ENCODE results near the gene ZNF470.

DNA sequence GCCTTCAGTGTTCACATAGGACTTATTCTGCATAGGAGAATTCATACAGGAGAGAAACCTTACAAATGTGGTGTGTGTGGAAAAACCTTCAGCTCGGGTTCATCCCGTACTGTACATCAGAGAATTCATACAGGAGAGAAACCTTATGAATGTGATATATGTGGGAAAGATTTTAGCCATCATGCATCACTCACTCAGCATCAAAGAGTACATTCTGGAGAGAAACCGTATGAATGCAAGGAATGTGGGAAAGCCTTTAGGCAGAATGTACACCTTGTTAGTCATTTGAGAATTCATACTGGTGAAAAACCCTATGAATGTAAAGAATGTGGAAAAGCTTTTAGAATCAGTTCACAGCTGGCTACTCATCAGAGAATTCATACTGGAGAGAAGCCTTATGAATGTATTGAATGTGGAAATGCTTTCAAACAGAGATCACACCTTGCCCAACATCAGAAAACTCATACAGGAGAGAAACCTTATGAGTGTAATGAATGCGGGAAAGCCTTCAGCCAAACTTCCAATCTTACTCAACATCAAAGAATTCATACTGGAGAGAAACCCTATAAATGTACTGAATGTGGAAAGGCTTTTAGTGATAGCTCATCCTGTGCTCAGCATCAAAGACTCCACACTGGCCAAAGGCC, 41.9 kb upstream of the ZNF470 start:
- TF ChIP-seq, protein P1, sequence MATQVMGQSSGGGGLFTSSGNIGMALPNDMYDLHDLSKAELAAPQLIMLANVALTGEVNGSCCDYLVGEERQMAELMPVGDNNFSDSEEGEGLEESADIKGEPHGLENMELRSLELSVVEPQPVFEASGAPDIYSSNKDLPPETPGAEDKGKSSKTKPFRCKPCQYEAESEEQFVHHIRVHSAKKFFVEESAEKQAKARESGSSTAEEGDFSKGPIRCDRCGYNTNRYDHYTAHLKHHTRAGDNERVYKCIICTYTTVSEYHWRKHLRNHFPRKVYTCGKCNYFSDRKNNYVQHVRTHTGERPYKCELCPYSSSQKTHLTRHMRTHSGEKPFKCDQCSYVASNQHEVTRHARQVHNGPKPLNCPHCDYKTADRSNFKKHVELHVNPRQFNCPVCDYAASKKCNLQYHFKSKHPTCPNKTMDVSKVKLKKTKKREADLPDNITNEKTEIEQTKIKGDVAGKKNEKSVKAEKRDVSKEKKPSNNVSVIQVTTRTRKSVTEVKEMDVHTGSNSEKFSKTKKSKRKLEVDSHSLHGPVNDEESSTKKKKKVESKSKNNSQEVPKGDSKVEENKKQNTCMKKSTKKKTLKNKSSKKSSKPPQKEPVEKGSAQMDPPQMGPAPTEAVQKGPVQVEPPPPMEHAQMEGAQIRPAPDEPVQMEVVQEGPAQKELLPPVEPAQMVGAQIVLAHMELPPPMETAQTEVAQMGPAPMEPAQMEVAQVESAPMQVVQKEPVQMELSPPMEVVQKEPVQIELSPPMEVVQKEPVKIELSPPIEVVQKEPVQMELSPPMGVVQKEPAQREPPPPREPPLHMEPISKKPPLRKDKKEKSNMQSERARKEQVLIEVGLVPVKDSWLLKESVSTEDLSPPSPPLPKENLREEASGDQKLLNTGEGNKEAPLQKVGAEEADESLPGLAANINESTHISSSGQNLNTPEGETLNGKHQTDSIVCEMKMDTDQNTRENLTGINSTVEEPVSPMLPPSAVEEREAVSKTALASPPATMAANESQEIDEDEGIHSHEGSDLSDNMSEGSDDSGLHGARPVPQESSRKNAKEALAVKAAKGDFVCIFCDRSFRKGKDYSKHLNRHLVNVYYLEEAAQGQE (IDR thresholded peaks at IDR 0.05; ENCODE audit: insufficient read depth in 1 of 2, low read depth in 2 of 2, low read length in 2 of 2) = no peak
- no peak for TF ChIP-seq SIN3A (IDR thresholded peaks at IDR 0.05; ENCODE audit: borderline replicate concordance, insufficient read depth, low read length)
- TF ChIP-seq TAF1 (IDR thresholded peaks at IDR 0.05; ENCODE audit: borderline replicate concordance, insufficient read depth, low read length) = no peak
